ENCODE results near the gene NFKBIB. TPM values are rescaled to one million over a fixed set of nuclear protein-coding genes. Genes with fewer than 3 reads are reported as not detected.

The NFKBIB gene
- total RNA-seq, 1 experiment from 2014 or later: 33.8 TPM

GRCh38 chr19:38929929-38930775 is 30.4 kb downstream of the NFKBIB start, which contains the start of gene SARS2:
Gene SARS2 (minus strand): TSS chr19:38930763. CDS start chr19:38930736, 27 bp downstream.
- Mint-ChIP-seq H3K36me3 (ENCODE audit: insufficient read depth in 1 of 3, low read depth in 3 of 3) (peaks cover 50 to 59% (median 57%) of the 10 kb centered on the region in 3 experiments), H3K9me3 (peaks cover 20% of the 10 kb centered on the region in 2 experiments)

More at GRCh38 chr19:38929929-38930775, 30.4 kb downstream of the NFKBIB start, which contains the start of gene SARS2:
- H2BK15ac ChIP-seq (ENCODE audit: low read depth, low read length): no peak within 1 kb of the TSS
- peak within 1 kb of the TSS; percentile 99 for H3K14ac ChIP-seq (ENCODE audit: insufficient read depth, low read length)
- Mint-ChIP-seq H3K4me1 (peaks cover 8 to 14% of the 10 kb centered on the region in 2 experiments), H3K27me3 (ENCODE audit: low read depth) (peaks cover 2% of the 10 kb centered on the region), H3K27ac (peak within 1 kb of the TSS; percentile 99), H3K4me3 (peak within 1 kb of the TSS; percentile 98 to 99)
- H3K79me2 ChIP-seq (ENCODE audit: insufficient read depth, low read length): peaks cover 11% of the 10 kb centered on the region; the same call in 1 of the 2 replicates
- H3K9ac ChIP-seq (ENCODE audit: extremely low read depth, insufficient read length, low read length): peak within 1 kb of the TSS; percentile 96
- no peaks in the 10 kb centered on the region for H3K4me1 ChIP-seq (ENCODE audit: insufficient read depth, low read length)
- H2BK5ac ChIP-seq (ENCODE audit: insufficient read length, low read length): peak within 1 kb of the TSS; percentile 41
- TF ChIP-seq CTCF (conservative IDR thresholded peaks at IDR 0.05): peak; percentile 100
- no peaks in the 10 kb centered on the region for H4K20me1 ChIP-seq (ENCODE audit: control insufficient read depth, insufficient read depth, insufficient read length)
- peak within 1 kb of the TSS; percentile 42 for H3K27ac ChIP-seq (ENCODE audit: insufficient read length, low read depth, low read length)
- no peak within 1 kb of the TSS for H2BK20ac ChIP-seq (ENCODE audit: low read depth, low read length, poor library complexity, severe bottlenecking)
- H3K23me2 ChIP-seq (ENCODE audit: insufficient read length, low read depth, low read length, poor library complexity, severe bottlenecking): peaks cover 10% of the 10 kb centered on the region
- H3K79me1 ChIP-seq (ENCODE audit: insufficient read depth, low read depth, low read length, poor library complexity, severe bottlenecking): peaks cover 2% of the 10 kb centered on the region
- no peak within 1 kb of the TSS for H3K4ac ChIP-seq (ENCODE audit: low read depth, low read length)
- no peak within 1 kb of the TSS for H2AK5ac ChIP-seq (ENCODE audit: insufficient read length, low read length)
- H3K27me3 ChIP-seq (ENCODE audit: insufficient read depth, low read length): no peaks in the 10 kb centered on the region
- H3K9me3 ChIP-seq (ENCODE audit: control insufficient read depth, low read depth, low read length): peaks cover 12% of the 10 kb centered on the region
- WGBS (ENCODE audit: extremely low coverage, insufficient read length, low lambda C conversion rate): no CpG with 5 or more reads among the region's 49 CpGs
- no peak within 1 kb of the TSS for H4K91ac ChIP-seq (ENCODE audit: insufficient read length, low read depth, low read length)
- no peak within 1 kb of the TSS for H3K23ac ChIP-seq (ENCODE audit: insufficient read length, low read depth, low read length)
- no peak within 1 kb of the TSS for H3K56ac ChIP-seq (ENCODE audit: insufficient read length, low read depth, low read length)
- H3K18ac ChIP-seq (ENCODE audit: insufficient read length, low read depth, low read length): peak within 1 kb of the TSS; percentile 99
- H3K4me2 ChIP-seq (ENCODE audit: insufficient read depth, insufficient read length, low read length): peak within 1 kb of the TSS; percentile 100
- no peak within 1 kb of the TSS for H2BK12ac ChIP-seq (ENCODE audit: insufficient read length, low read depth, low read length)
- no peak within 1 kb of the TSS for H3T11ph ChIP-seq (ENCODE audit: low read length)
- peak; percentile 95 for DNase-seq
- H4K8ac ChIP-seq (replicated peaks; ENCODE audit: insufficient read length, low read depth, low read length): peak within 1 kb of the TSS; percentile 12
- H4K5ac ChIP-seq (ENCODE audit: insufficient read length, low read depth, low read length): peak within 1 kb of the TSS; percentile 86
- peak within 1 kb of the TSS; percentile 91 for H2BK120ac ChIP-seq (ENCODE audit: low read depth, low read length, poor library complexity, severe bottlenecking)
- H2AFZ ChIP-seq (ENCODE audit: low read length): no peak within 1 kb of the TSS
